ENCODE measurements around the gene KPNA3. TPM values are rescaled to one million over a fixed set of nuclear protein-coding genes. Genes with fewer than 3 reads are reported as not detected.

KPNA3 gene
- total RNA-seq, 1 experiment from 2014 or later = 14.4 TPM

- peaks cover 5% of the 10 kb centered on the region; the same call in 1 of the 2 replicates for H4K20me1 ChIP-seq (ENCODE audit: low read length)
- H2AFZ ChIP-seq (ENCODE audit: low read length) = no peak overlapping the region
- H3K4me2 ChIP-seq (ENCODE audit: low read length) = no peak overlapping the region
- peaks cover 15% of the 10 kb centered on the region for H3K4me1 ChIP-seq (ENCODE audit: insufficient read depth, low read length)
- TF ChIP-seq EZH2 (IDR thresholded peaks at IDR 0.05; ENCODE audit: low read length, unreplicated experiment) (no peak), CTCF (conservative IDR thresholded peaks at IDR 0.05; ENCODE audit: low read depth, low read length) (no peak)
- POLR2A ChIA-PET (ENCODE audit: unreplicated experiment) = no interaction called here
- no peak for ATAC-seq
- H3K4me3 ChIP-seq (ENCODE audit: low read length) = no peak overlapping the region
- H3K27ac ChIP-seq (ENCODE audit: low read length) = no peak overlapping the region
- H3K79me2 ChIP-seq (ENCODE audit: low read length) = no peaks in the 10 kb centered on the region
- no peaks in the 10 kb centered on the region for H3K27me3 ChIP-seq (ENCODE audit: low read length)
- no TSS peak for BruUV-seq (replicated peaks)
- no peaks in the 10 kb centered on the region for H3K9me2 ChIP-seq (replicated peaks; ENCODE audit: low read length)
- CTCF ChIA-PET = no interaction called here
- no peaks in the 10 kb centered on the region for H3K9me3 ChIP-seq (ENCODE audit: low read length)
- DNase-seq = no peak
- H3K36me3 ChIP-seq (ENCODE audit: low read depth, low read length) = no peaks in the 10 kb centered on the region; the same call in 1 of the 2 replicates
- H3K9ac ChIP-seq (ENCODE audit: low read length) = no peak overlapping the region
- intact Hi-C loops (cut with micrococcal nuclease) = loop anchor here (5.0 kb wide), 1 partner anchor 59 kb away; the partner anchor contains the start of gene KPNA3
- H3F3A ChIP-seq (ENCODE audit: low read length, unreplicated experiment) = no peaks in the 10 kb centered on the region
These were observed 59.1 kb downstream of the KPNA3 start for GRCh38 chr13:49733181-49733951.

GRCh38 chr13:49731766-49732165 lies 60.7 kb downstream of the KPNA3 start:
- DNase-seq (peak; percentile 66), ATAC-seq (peak; percentile 81)
- H3K27me3 ChIP-seq (ENCODE audit: low read length) = no peaks in the 10 kb centered on the region
- ChIA-PET CTCF (no interaction called here), POLR2A (ENCODE audit: unreplicated experiment) (no interaction called here)
- no peaks in the 10 kb centered on the region for H3K9me3 ChIP-seq (ENCODE audit: low read length)
- no peaks in the 10 kb centered on the region for H3K9me2 ChIP-seq (replicated peaks; ENCODE audit: low read length)
- TF ChIP-seq CTCF (conservative IDR thresholded peaks at IDR 0.05; ENCODE audit: low read depth, low read length) (no peak), EZH2 (IDR thresholded peaks at IDR 0.05; ENCODE audit: low read length, unreplicated experiment) (no peak), EZH2phosphoT487 (IDR thresholded peaks at IDR 0.05; ENCODE audit: borderline replicate concordance, low read length) (no peak)
- intact Hi-C loops (cut with micrococcal nuclease) = loop anchor here (1.0 to 5.0 kb wide), 2 partner anchors 38 to 61 kb away; partner anchors contain the start of gene KPNA3
- H2AFZ ChIP-seq (ENCODE audit: low read length) = no peak overlapping the region
- no peak overlapping the region for H3K4me3 ChIP-seq (ENCODE audit: low read length)
- peaks cover 5% of the 10 kb centered on the region; the same call in 1 of the 2 replicates for H4K20me1 ChIP-seq (ENCODE audit: low read length)
- H3K27ac ChIP-seq (ENCODE audit: low read length) = no peak overlapping the region
- peaks cover 15% of the 10 kb centered on the region for H3K4me1 ChIP-seq (ENCODE audit: insufficient read depth, low read length)
- no peaks in the 10 kb centered on the region for H3F3A ChIP-seq (ENCODE audit: low read length, unreplicated experiment)
- no peak overlapping the region for H3K4me2 ChIP-seq (ENCODE audit: low read length)
- H3K79me2 ChIP-seq (ENCODE audit: low read length) = no peaks in the 10 kb centered on the region
- BruUV-seq (replicated peaks) = no TSS peak
- no peaks in the 10 kb centered on the region; the same call in 1 of the 2 replicates for H3K36me3 ChIP-seq (ENCODE audit: low read depth, low read length)
- no peak overlapping the region for H3K9ac ChIP-seq (ENCODE audit: low read length)

GRCh38 chr13:49716615-49717014 lies 75.9 kb downstream of the KPNA3 start:
- DNase-seq (no peak), ATAC-seq (no peak)
- Histone ChIP-seq H3K4me1 (ENCODE audit: insufficient read depth, low read length) (no peaks in the 10 kb centered on the region), H2AFZ (ENCODE audit: low read length) (no peak overlapping the region), H3K36me3 (ENCODE audit: low read depth, low read length) (peaks cover 29% of the 10 kb centered on the region), H3K9me3 (ENCODE audit: low read length) (peaks cover 8% of the 10 kb centered on the region; the same call in 1 of the 2 replicates), H3K27ac (ENCODE audit: low read length) (no peak overlapping the region), H3K4me2 (ENCODE audit: low read length) (no peak overlapping the region), H3K9me2 (replicated peaks; ENCODE audit: low read length) (no peaks in the 10 kb centered on the region), H4K20me1 (ENCODE audit: low read length) (no peaks in the 10 kb centered on the region), H3F3A (ENCODE audit: low read length, unreplicated experiment) (no peaks in the 10 kb centered on the region), H3K9ac (ENCODE audit: low read length) (no peak overlapping the region), H3K27me3 (ENCODE audit: low read length) (no peaks in the 10 kb centered on the region), H3K79me2 (ENCODE audit: low read length) (no peaks in the 10 kb centered on the region), H3K4me3 (ENCODE audit: low read length) (no peak overlapping the region)
- intact Hi-C loops (cut with micrococcal nuclease) = no loop called here
- ChIA-PET POLR2A (ENCODE audit: unreplicated experiment) (no interaction called here), CTCF (no interaction called here)
- TF ChIP-seq CTCF (conservative IDR thresholded peaks at IDR 0.05; ENCODE audit: low read depth, low read length) = no peak
- no peak for TF ChIP-seq EZH2 (IDR thresholded peaks at IDR 0.05; ENCODE audit: low read length, unreplicated experiment)
- TF ChIP-seq EZH2phosphoT487 (IDR thresholded peaks at IDR 0.05; ENCODE audit: borderline replicate concordance, low read length) = no peak
- no TSS peak for BruUV-seq (replicated peaks)
